ENCODE data around the gene CDYL.

DNA sequence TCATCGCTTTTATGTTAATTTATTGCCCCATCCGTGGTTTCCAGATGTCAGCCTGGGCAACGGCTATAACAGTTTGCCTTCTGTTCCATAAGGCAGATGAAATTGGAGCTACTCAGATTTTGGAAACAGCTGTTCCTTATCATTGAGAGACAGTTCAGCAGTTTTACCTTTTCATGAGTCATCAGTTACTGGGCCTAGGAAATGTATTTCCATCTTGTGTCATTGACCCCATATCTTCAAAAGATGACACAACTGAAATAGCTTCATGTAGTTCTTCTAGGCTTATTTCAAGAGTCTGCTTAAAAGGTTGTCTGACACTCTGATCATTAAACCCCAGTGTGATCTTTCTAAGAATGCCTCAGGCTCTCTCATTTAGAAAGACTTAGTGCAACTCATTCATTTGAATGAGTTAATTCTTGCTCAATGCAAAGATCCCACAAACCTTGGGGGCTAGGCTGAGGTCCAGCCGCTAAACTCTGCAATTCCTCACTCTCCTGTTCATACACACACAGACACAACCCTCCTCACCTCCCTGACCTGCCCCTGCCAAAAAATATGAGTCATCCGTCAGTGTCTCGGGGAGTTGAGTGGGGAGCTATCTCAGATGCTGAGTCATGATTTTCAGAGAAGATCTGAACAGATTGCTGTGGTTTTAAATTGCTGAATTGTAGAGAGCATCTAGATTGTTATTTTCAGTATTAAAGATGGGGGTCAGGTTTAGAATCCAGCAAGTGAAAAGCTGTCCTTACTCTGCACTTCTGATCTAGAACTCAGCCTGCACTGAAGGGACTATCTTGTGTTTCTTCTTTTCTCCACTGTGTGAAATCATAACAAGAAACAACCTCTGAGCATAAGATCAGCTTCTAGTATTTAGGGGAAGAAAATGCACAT is 165.8 kb downstream of the CDYL start:
- no peak for TF ChIP-seq POLR2A (IDR thresholded peaks at IDR 0.05; ENCODE audit: low read depth, low read length)
- TF ChIP-seq POLR2AphosphoS5 (IDR thresholded peaks at IDR 0.05; ENCODE audit: low read depth, low read length) = no peak
- no peak for TF ChIP-seq TAF1 (IDR thresholded peaks at IDR 0.05; ENCODE audit: borderline replicate concordance, low read depth, low read length)
